NB4 (cell line): ENCODE data around the gene ANKIB1.

ENCODE experiments used
- DNase-seq: peaks from one replicate; pipeline ENCODE4 v3.0.0; 2010; ENCODE audit warnings: low read depth
- H3K4me3 ChIP-seq: one replicate; pipeline ENCODE4 v1.5.1; 2011; ENCODE audit warnings: mild to moderate bottlenecking, low read depth, low read length, moderate library complexity
- CTCF ChIP-seq: IDR thresholded peaks from one replicate; pipeline ENCODE4 v1.5.1; 2012; ENCODE audit warnings: low read depth, low read length
- MAX ChIP-seq: IDR thresholded peaks from 2 replicates; pipeline ENCODE4 v1.6.1; 2011; ENCODE audit warnings: low read depth, low read length
- MYC ChIP-seq: IDR thresholded peaks from 2 replicates; pipeline ENCODE4 v1.6.1; 2011; ENCODE audit warnings: low read depth, low read length
- POLR2A ChIP-seq: IDR thresholded peaks from 2 replicates; pipeline ENCODE4 v1.6.1; 2011; ENCODE audit warnings: mild to moderate bottlenecking; ENCODE audit not compliant: insufficient read length; ENCODE audit errors: extremely low read depth

Gene ANKIB1

GRCh38 chr7:92362131-92362530 is 116.4 kb downstream of the ANKIB1 start:
- H3K4me3 ChIP-seq: no peak overlapping the region
- TF ChIP-seq CTCF (no peak), MAX (no peak), POLR2A (no peak), MYC (no peak)
- DNase-seq: no peak

- no peak for DNase-seq
- no peak for TF ChIP-seq MYC
- TF ChIP-seq MAX: no peak
- TF ChIP-seq CTCF: no peak
- TF ChIP-seq POLR2A: no peak
- no peak overlapping the region for H3K4me3 ChIP-seq
Measured at GRCh38 chr7:92366730-92367129, 121.0 kb downstream of the ANKIB1 start.

- H3K4me3 ChIP-seq: no peak overlapping the region
- no peak for TF ChIP-seq MYC
- no peak for TF ChIP-seq POLR2A
- no peak for TF ChIP-seq MAX
- no peak for TF ChIP-seq CTCF
- DNase-seq: no peak
Measured at GRCh38 chr7:92368741-92369140, 123.0 kb downstream of the ANKIB1 start.

GRCh38 chr7:92375013-92375412 is 129.2 kb downstream of the ANKIB1 start:
- H3K4me3 ChIP-seq: no peak overlapping the region
- no peak for DNase-seq
- TF ChIP-seq MYC: no peak
- TF ChIP-seq CTCF: no peak
- TF ChIP-seq MAX: no peak
- TF ChIP-seq POLR2A: no peak

- no peak overlapping the region for H3K4me3 ChIP-seq
- TF ChIP-seq MAX: no peak
- TF ChIP-seq CTCF: no peak
- no peak for TF ChIP-seq MYC
- DNase-seq: no peak
Measured at GRCh38 chr7:92391071-92391470, 145.3 kb downstream of the ANKIB1 start.

GRCh38 chr7:92397542-92397941 is 151.8 kb downstream of the ANKIB1 start:
- H3K4me3 ChIP-seq: no peak overlapping the region
- DNase-seq: no peak
- TF ChIP-seq MYC (no peak), CTCF (no peak), POLR2A (no peak), MAX (no peak)
